SK-N-MC (cell line): Measurements from ENCODE around the gene FAT2.

ENCODE experiments used
- DNase-seq: peaks from one replicate; pipeline ENCODE4 v3.0.0-alpha.2; 2011; ENCODE audit warnings: low read depth, low spot score
- H3K27ac ChIP-seq: fragments of 200-600 bp; sonication (generic); 2 replicates; pipeline ENCODE4 v1.5.1; 2016; ENCODE audit warnings: mixed run types
- H3K36me3 ChIP-seq: fragments of 200-600 bp; sonication (generic); 2 replicates; pipeline ENCODE4 v1.6.1; 2017; ENCODE audit warnings: antibody characterized with exemption, low read length, mixed read lengths; ENCODE audit not compliant: insufficient read depth
- H3K4me3 ChIP-seq: fragments of 200-600 bp; sonication (generic); 2 replicates; pipeline ENCODE4 v1.5.1; 2016
- H3K9ac ChIP-seq: fragments of 200-600 bp; sonication (generic); 2 replicates; pipeline ENCODE4 v1.8.0; 2017; ENCODE audit warnings: mixed run types, mixed read lengths; ENCODE audit not compliant: insufficient read length
- H3K9me3 ChIP-seq: fragments of 200-600 bp; sonication (generic); 2 replicates; pipeline ENCODE4 v1.6.1; 2017; ENCODE audit warnings: low read depth, mild to moderate bottlenecking, antibody characterized with exemption, low read length, moderate library complexity, mixed read lengths
- EZH2 ChIP-seq: fragments of 200-600 bp; sonication (generic); IDR thresholded peaks from one replicate; pipeline ENCODE4 v1.6.1; 2017; ENCODE audit warnings: antibody characterized with exemption
- FOXP2 ChIP-seq: optimal IDR thresholded peaks from 2 replicates; pipeline ENCODE3; 2011; ENCODE audit warnings: mild to moderate bottlenecking, moderate library complexity; ENCODE audit not compliant: insufficient read depth; ENCODE audit errors: extremely low read length, control extremely low read depth
- POLR2AphosphoS5 ChIP-seq: IDR thresholded peaks from 2 replicates; pipeline ENCODE4 v1.6.1; 2012; ENCODE audit warnings: mild to moderate bottlenecking, low read depth, low read length, borderline replicate concordance

The FAT2 gene

DNA sequence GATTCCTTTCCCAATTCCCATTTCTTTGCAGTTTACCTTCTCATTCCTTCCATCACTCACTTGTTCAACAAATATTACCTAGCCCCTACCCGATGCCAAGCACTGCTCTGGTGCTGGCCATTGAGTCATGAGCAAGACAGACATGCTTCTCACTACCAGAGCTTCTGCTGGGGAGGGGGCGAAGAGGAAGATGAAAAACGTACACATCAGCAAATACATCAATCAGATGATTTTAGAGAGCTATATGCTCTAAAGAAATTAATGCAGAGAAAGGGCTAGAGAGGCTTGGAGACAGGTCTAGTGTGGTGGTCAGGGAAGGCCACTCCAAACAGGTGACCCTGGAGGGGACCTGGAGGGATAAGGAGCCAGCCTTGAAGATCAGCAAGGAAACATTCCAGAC, 14.4 kb upstream of the FAT2 start:
- no peak overlapping the region for H3K4me3 ChIP-seq
- DNase-seq: no peak
- no peak for TF ChIP-seq FOXP2
- no peak for TF ChIP-seq POLR2AphosphoS5
- TF ChIP-seq EZH2: no peak
- no peak overlapping the region for H3K9ac ChIP-seq
- H3K27ac ChIP-seq: no peak overlapping the region
- H3K9me3 ChIP-seq: no peaks in the 10 kb centered on the region
- no peaks in the 10 kb centered on the region for H3K36me3 ChIP-seq

- no peaks in the 10 kb centered on the region for H3K36me3 ChIP-seq
- H3K9ac ChIP-seq: no peak overlapping the region
- no peaks in the 10 kb centered on the region for H3K9me3 ChIP-seq
- TF ChIP-seq POLR2AphosphoS5: no peak
- no peak for TF ChIP-seq EZH2
- no peak for TF ChIP-seq FOXP2
- DNase-seq: no peak
- H3K27ac ChIP-seq: no peak overlapping the region
- H3K4me3 ChIP-seq: no peak overlapping the region
These were observed 11.7 kb upstream of the FAT2 start for GRCh38 chr5:151602806-151603205.

DNA sequence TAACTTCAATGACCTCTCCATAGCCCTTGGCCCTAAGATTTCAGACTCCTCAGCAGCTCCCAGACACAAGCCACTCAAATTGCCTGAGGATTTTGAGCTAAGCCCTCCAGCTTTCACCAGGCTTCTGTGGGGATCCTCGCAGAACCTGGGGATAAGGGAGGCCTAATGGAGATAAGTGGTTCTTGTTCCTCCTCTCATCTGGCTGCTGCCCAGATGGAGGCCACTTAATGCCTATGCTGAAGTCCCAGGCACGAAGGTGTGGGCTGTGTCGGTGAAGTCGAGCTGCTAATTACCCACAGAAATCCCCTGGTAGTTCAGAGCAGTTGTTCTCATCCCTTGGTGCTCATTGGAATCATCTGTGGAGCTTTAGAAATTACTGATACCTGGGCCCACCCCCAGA, 10.3 kb upstream of the FAT2 start:
- H3K4me3 ChIP-seq: no peak overlapping the region
- DNase-seq: no peak
- no peak overlapping the region for H3K9ac ChIP-seq
- H3K27ac ChIP-seq: no peak overlapping the region
- no peaks in the 10 kb centered on the region for H3K9me3 ChIP-seq
- TF ChIP-seq EZH2 (no peak), FOXP2 (no peak), POLR2AphosphoS5 (no peak)
- H3K36me3 ChIP-seq: no peaks in the 10 kb centered on the region

- no peak for DNase-seq
- Histone ChIP-seq H3K9ac (no peak overlapping the region), H3K27ac (no peak overlapping the region), H3K36me3 (no peaks in the 10 kb centered on the region), H3K9me3 (no peaks in the 10 kb centered on the region), H3K4me3 (no peak overlapping the region)
- no peak for TF ChIP-seq POLR2AphosphoS5
- TF ChIP-seq FOXP2: no peak
- no peak for TF ChIP-seq EZH2
These were observed 9.0 kb upstream of the FAT2 start for GRCh38 chr5:151600069-151600665.

DNA sequence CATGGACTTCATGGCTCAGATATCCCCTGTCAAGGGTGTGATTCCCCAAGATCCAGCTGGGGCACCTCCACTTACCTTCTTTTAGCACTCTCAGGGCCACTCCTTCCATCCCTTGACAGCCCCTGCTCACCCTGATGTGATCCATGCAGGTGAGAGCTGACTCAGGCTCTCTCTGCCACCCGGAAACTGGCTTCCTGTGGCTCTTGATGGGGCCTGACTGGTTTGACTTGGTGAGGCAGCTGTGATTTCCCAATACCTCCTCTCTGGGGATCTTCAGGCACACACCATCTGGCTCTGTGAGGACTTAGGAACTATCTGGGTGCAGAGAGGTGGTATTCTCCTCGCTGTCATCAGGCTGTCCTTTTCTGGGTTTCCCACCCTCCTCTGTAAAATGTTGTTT, 7.9 kb upstream of the FAT2 start:
- DNase-seq: no peak
- Histone ChIP-seq H3K27ac (no peak overlapping the region), H3K9ac (no peak overlapping the region), H3K36me3 (no peaks in the 10 kb centered on the region), H3K9me3 (no peaks in the 10 kb centered on the region), H3K4me3 (no peak overlapping the region)
- TF ChIP-seq FOXP2 (no peak), EZH2 (no peak), POLR2AphosphoS5 (no peak)

- Histone ChIP-seq H3K9me3 (no peaks in the 10 kb centered on the region), H3K9ac (no peak overlapping the region), H3K27ac (no peak overlapping the region), H3K36me3 (no peaks in the 10 kb centered on the region), H3K4me3 (no peak overlapping the region)
- no peak for DNase-seq
- no peak for TF ChIP-seq POLR2AphosphoS5
- TF ChIP-seq EZH2: no peak
- TF ChIP-seq FOXP2: no peak
These were observed 7.4 kb upstream of the FAT2 start for GRCh38 chr5:151598549-151598948.

- Histone ChIP-seq H3K36me3 (no peaks in the 10 kb centered on the region), H3K27ac (no peak overlapping the region), H3K9ac (no peak overlapping the region), H3K4me3 (no peak overlapping the region), H3K9me3 (no peaks in the 10 kb centered on the region)
- TF ChIP-seq FOXP2 (no peak), EZH2 (no peak)
- no peak for DNase-seq
These were observed 6.6 kb upstream of the FAT2 start for GRCh38 chr5:151597749-151598148.

DNA sequence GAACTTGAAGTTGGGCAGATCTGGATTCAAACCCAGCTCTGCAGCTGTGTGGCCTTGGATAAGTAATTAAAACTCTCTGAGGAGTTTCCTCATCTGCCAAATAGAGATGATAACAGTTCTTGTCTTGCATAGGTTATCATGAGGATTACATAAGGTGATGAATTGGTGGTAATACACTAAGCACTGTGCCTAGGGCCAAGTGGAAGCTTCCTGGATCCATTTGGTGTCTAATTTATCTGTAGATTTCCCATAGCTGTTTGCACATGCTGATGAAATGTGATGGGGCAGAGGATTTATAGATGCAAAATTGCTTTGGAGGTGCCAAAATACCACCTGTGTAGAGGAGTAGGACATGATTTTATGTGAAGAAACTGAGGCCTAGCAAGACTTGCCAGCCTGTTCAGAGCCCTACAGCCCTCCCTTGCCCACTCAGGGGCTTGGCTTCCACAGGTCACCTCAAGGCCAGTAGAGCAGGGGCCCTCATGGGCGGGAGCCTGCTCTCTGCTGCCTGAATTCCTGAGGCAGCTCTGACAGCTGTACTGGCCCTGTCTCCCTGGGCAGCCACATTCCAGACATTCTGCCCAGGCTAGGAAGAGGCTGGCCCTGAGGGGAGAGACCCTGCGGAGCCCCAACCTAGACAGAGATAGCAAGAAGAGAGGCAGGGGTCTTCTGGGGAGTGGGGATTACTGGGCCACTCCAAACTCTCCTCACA, 5.9 kb upstream of the FAT2 start:
- H3K36me3 ChIP-seq: no peaks in the 10 kb centered on the region
- H3K27ac ChIP-seq: no peak overlapping the region
- H3K9me3 ChIP-seq: no peaks in the 10 kb centered on the region
- TF ChIP-seq EZH2: no peak
- no peak overlapping the region for H3K4me3 ChIP-seq
- no peak overlapping the region for H3K9ac ChIP-seq
- no peak for DNase-seq

GRCh38 chr5:151595411-151595826, 4.3 kb upstream of the FAT2 start:
- H3K9ac ChIP-seq: no peak overlapping the region
- TF ChIP-seq EZH2: no peak
- no peak for TF ChIP-seq FOXP2
- TF ChIP-seq POLR2AphosphoS5: no peak
- no peak overlapping the region for H3K27ac ChIP-seq
- H3K4me3 ChIP-seq: no peak overlapping the region
- DNase-seq: no peak
- no peaks in the 10 kb centered on the region for H3K36me3 ChIP-seq
- H3K9me3 ChIP-seq: no peaks in the 10 kb centered on the region
